ENCODE measurements around the gene ZBTB25.

ZBTB25 gene

GRCh38 chr14:64444140-64444539 lies 59.5 kb downstream of the ZBTB25 start:
- DNase-seq (ENCODE audit: extremely low read depth in 1 of 2, low read depth in 1 of 2): no peak

- DNase-seq (ENCODE audit: extremely low read depth in 1 of 2, low read depth in 1 of 2): no peak
Observed at GRCh38 chr14:64442300-64442988, 61.2 kb downstream of the ZBTB25 start.

- DNase-seq (ENCODE audit: extremely low read depth in 1 of 2, low read depth in 1 of 2): no peak
Observed at GRCh38 chr14:64440494-64440893, 63.1 kb downstream of the ZBTB25 start.

- no peak for DNase-seq (ENCODE audit: extremely low read depth in 1 of 2, low read depth in 1 of 2)
Observed at GRCh38 chr14:64439141-64439540, 64.5 kb downstream of the ZBTB25 start.

- no peak for DNase-seq (ENCODE audit: extremely low read depth in 1 of 2, low read depth in 1 of 2)
Observed at GRCh38 chr14:64438181-64438841, 65.3 kb downstream of the ZBTB25 start.

GRCh38 chr14:64434528-64434927 lies 69.1 kb downstream of the ZBTB25 start:
- DNase-seq (ENCODE audit: extremely low read depth in 1 of 2, low read depth in 1 of 2): no peak

- no peak for DNase-seq (ENCODE audit: extremely low read depth in 1 of 2, low read depth in 1 of 2)
Observed at GRCh38 chr14:64423987-64424386, 79.7 kb downstream of the ZBTB25 start.

- DNase-seq (ENCODE audit: extremely low read depth in 1 of 2, low read depth in 1 of 2): no peak
Observed at GRCh38 chr14:64422756-64423155, 80.9 kb downstream of the ZBTB25 start.

GRCh38 chr14:64422005-64422404 lies 81.6 kb downstream of the ZBTB25 start:
- no peak for DNase-seq (ENCODE audit: extremely low read depth in 1 of 2, low read depth in 1 of 2)

- DNase-seq (ENCODE audit: extremely low read depth in 1 of 2, low read depth in 1 of 2): no peak
Observed at GRCh38 chr14:64421166-64421565, 82.5 kb downstream of the ZBTB25 start.

GRCh38 chr14:64419003-64419402 lies 84.6 kb downstream of the ZBTB25 start:
- DNase-seq (ENCODE audit: extremely low read depth in 1 of 2, low read depth in 1 of 2): no peak

- no peak for DNase-seq (ENCODE audit: extremely low read depth in 1 of 2, low read depth in 1 of 2)
Observed at GRCh38 chr14:64417771-64418125, 85.9 kb downstream of the ZBTB25 start.

GRCh38 chr14:64417055-64417770 lies 86.4 kb downstream of the ZBTB25 start:
- DNase-seq (ENCODE audit: extremely low read depth in 1 of 2, low read depth in 1 of 2): no peak

GRCh38 chr14:64416348-64416932 lies 87.2 kb downstream of the ZBTB25 start:
- no peak for DNase-seq (ENCODE audit: extremely low read depth in 1 of 2, low read depth in 1 of 2)

GRCh38 chr14:64412237-64412636 lies 91.4 kb downstream of the ZBTB25 start:
- no peak for DNase-seq (ENCODE audit: extremely low read depth in 1 of 2, low read depth in 1 of 2)

- DNase-seq (ENCODE audit: extremely low read depth in 1 of 2, low read depth in 1 of 2): no peak
Observed at GRCh38 chr14:64411001-64411400, 92.6 kb downstream of the ZBTB25 start.

GRCh38 chr14:64410084-64410774 lies 93.4 kb downstream of the ZBTB25 start:
- no peak for DNase-seq (ENCODE audit: extremely low read depth in 1 of 2, low read depth in 1 of 2)

- DNase-seq (ENCODE audit: extremely low read depth in 1 of 2, low read depth in 1 of 2): no peak
Observed at GRCh38 chr14:64409126-64409920, 94.3 kb downstream of the ZBTB25 start.

- DNase-seq (ENCODE audit: extremely low read depth in 1 of 2, low read depth in 1 of 2): no peak
Observed at GRCh38 chr14:64407329-64407728, 96.3 kb downstream of the ZBTB25 start.

GRCh38 chr14:64405295-64405694 lies 98.3 kb downstream of the ZBTB25 start:
- no peak for DNase-seq (ENCODE audit: extremely low read depth in 1 of 2, low read depth in 1 of 2)

Data from activated CD8-positive, alpha-beta memory T cell treated with anti-CD3 and anti-CD28 coated beads for 1 hour (primary cell).